Measurements from ENCODE around the gene EMILIN1.

GRCh38 chr2:27071277-27071989, 7.0 kb upstream of the EMILIN1 start, which contains the start of gene OST4:
- no peak for TF ChIP-seq EZH2 (IDR thresholded peaks at IDR 0.05; ENCODE audit: borderline replicate concordance, insufficient read depth, low read depth, low read length, poor library complexity, severe bottlenecking)
- no peak for TF ChIP-seq CTCF (IDR thresholded peaks at IDR 0.05)
